Pulmonary artery endothelial cell (primary cell): ENCODE results near the gene GNAT1. TPM values are rescaled to one million over a fixed set of nuclear protein-coding genes. Genes with fewer than 3 reads are reported as not detected.

Source experiments
- DNase-seq: peaks from one replicate; pipeline ENCODE4 v3.0.0-alpha.2; 2011; ENCODE audit warnings: low read depth, low spot score
- total RNA-seq: library from RNA; depleted of rRNA; stranded (reverse); fragments of >200 nt; gene quantifications from 2 replicates; pipeline ENCODE4 v1.2.3, GENCODE V29; 2014

GNAT1 gene
- under 0.01 TPM in 1 of 2 replicates, not detected in the other for total RNA-seq

DNA sequence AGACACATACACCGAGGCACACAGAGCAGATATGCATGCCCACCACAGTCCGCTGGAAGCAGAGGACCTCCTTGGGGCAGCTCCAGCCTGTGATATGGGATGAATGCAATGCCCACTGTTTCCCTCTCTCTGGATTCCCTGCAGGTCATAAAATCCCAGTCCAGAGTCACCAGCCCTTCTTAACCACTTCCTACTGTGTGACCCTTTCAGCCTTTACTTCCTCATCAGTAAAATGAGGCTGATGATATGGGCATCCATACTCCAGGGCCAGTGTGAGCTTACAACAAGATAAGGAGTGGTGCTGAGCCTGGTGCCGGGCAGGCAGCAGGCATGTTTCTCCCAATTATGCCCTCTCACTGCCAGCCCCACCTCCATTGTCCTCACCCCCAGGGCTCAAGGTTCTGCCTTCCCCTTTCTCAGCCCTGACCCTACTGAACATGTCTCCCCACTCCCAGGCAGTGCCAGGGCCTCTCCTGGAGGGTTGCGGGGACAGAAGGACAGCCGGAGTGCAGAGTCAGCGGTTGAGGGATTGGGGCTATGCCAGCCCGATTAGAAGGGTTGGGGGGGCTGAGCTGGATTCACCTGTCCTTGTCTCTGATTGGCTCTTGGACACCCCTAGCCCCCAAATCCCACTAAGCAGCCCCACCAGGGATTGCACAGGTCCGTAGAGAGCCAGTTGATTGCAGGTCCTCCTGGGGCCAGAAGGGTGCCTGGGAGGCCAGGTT lies at the start of gene GNAT1:
GNAT1 (plus strand) TSS at position 675 of the 725 bp plus-strand sequence. CDS start 116 bp downstream, outside the sequence.
- no peak for DNase-seq

DNA sequence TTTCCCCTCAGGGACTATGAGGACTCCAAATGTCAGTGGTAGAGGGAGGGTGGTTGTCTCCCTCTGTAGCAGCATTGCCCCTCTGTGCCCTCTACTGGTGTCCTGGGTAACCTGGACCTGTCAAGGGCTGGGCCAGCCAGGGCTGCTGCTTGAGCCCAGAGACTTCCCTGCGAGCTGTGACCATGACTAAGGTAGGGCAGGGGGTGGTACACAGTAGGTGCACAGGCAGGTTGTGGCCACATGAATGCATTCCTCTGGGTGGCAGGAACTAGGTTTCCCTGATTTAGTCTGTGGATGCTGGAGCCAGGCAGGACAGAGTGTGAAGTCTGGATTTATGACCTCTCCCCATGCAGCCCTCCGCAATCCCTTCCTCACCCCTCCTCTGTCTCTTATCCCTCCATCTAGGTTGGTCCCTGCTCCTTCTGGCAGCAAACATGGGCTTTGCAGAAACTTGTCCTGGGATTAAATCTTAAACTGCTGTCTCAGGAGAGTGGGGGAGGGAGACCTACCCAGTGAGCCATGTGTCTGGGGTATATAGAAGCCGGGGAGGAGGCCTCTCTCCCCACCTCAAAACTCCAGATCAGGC lies 45.0 kb upstream of the GNAT1 start:
- DNase-seq, result no peak

DNA sequence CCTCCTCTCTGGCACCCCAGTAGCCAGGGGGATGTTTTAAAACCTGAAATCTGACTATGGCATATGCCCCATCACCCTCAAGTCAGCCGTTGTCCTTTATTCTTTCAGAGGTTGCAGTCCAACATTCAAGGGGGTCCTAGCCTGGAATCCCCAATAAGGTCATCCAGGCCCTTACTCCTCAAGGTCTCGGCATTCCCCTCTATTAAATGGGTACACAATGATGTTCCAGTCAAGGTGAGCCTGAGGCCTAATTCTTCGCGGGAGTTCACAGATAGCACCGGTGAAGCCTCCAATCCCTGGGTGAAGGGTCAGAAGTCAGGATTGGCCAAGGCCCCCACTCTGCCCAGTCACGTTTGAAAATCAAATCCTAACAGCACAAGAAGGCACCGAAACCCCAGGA lies 44.4 kb upstream of the GNAT1 start:
- no peak for DNase-seq

DNA sequence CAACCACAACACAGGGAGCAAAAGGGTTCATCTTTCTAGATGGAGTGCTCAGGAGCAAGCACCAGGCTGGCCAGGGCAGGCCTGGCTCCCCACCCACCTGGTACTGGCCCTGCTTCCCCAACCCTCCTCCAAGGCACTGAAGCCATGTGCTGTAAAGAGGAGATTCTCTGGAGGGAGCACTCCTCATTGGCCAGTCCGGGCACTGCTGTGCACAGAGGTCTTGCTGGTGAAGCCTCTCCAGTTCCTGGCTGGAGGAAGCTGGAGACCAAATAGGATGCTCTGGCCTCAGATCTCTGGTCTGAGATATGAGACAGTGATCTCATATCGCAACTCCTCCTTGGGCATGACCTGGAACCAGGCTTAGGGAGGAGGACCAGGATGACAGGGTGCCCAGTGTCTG lies 44.0 kb upstream of the GNAT1 start:
- DNase-seq, result no peak

DNA sequence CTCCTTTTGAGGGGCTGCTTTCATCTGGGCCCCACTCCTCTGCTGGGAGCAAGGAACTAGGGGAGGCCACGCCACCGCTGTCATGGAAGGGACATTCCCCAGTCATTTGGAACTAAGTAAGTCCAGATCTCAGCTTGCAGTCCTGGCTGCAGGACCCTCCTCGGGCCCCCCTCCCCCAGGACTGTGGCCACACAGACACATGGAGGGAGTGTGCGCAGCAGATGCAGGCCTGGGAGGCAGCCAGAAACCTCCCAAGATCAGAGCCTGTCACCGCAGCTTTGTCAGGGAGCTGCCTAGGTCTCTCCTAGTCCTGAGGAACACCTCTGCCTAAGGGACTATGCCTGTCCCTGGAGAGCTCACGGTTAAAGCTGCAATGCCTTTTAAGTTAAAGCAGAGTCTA lies 43.5 kb upstream of the GNAT1 start:
- DNase-seq, result no peak

DNA sequence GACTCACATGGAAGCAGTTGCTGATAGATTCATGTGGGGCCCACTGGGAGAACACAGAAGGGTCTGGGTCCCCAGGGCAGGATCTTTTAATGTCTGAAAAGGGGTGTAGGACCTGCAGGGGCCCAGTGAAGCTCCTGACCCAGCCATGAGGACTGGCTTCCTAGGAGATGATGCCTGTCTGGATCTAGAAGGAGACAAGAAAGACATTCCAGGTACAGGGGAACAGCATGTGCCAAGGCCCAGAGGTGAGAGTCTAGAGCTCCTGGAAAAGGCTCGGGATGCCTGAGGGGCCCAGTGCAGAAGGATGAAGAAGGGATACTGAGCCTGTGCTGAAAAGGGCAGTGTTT lies 41.0 kb upstream of the GNAT1 start:
- DNase-seq, result no peak

DNA sequence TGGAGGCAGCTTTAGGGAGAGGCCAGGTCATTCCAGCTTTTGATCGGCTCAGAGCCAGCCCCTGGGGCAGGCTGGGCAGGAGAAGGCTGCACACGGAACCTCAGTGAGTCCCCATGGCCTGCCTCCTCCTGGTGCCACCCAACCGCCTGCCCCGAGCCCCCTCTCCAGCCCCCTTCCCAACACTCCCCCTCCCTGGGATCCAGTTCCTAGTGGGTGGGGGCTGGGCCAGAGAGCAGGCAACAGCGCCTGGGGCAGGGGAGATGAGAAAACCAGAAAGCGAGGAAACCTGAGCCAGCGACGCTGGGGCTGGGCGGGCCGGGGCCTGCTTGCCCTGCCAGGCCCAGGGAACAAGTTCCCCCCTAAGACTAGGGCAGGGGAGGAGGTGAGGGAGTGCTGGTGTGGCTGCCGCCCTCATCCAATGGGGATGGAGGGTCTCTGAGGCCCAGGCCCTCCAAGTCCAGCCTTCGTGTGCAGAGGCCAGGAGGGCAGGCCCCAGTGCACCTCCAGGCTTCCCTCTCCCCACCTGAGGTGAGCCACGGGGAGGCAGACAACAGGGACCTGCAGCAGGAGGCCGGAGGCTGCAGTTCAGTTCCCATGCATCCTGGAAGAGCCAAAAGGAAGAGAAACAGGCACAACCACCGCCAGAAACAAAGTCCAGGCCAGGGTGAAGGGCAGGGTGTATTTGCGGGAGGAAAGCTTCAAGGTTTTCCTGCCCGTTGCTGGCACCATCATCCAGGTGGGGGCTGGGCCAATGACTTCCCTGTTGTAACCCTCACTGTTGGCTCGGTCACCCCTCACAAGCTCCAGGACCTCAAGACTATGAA lies 40.3 kb upstream of the GNAT1 start:
- DNase-seq, result no peak

DNA sequence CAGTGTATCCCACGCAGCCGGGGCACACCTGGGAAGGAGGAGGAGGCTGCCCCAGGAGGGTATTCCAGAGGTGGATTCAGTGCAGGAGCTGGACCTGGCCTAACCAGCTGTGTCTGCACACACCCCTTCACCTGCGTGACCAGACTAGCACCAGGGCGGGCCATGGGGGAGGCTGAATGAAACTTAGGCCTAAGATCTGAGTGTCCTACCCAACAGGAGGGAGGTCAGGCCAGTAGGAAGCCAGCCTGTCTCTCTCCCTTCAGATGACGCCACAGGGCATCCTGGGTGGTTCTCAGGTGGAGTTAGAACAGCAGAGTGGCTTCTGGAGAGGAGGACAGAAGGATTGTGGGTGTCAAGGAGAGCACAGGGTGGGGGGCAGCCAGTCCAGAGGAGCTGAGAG lies 39.7 kb upstream of the GNAT1 start:
- DNase-seq, result no peak

DNA sequence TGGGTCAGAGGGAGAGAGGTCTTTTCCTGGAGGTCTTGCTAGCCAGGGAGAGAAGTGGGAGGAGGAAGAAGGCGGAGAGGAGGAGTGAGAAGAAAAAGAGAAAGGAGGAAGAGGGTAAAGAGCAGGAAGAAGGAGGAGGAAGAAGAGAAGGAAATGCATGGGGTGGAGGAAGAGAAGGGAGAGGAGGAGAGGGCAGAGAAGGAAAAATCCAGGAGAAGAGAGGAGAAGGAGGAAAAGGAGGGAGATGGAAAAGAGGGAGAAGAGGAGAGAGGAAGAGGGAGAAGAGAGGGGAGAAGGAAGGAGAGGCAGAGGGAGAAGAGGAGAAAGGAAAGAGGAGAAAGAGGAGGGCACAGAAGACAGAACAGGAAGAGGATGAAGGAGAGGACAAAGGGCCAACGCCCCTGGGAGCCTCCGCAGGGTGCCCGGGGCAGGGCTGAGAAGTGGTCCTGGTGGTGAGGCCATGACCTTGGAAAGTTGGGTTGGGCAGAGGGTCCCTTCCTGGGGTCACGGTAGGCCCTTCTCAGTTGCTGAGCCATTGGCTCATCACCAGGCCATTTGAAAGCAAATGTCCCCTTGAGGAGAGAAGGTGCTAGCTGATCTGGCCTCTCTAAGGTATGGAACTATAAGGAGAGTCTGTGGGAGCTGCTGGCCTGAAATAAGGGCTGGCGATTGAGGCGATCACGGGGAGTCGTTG lies 37.5 kb upstream of the GNAT1 start:
- no peak for DNase-seq

DNA sequence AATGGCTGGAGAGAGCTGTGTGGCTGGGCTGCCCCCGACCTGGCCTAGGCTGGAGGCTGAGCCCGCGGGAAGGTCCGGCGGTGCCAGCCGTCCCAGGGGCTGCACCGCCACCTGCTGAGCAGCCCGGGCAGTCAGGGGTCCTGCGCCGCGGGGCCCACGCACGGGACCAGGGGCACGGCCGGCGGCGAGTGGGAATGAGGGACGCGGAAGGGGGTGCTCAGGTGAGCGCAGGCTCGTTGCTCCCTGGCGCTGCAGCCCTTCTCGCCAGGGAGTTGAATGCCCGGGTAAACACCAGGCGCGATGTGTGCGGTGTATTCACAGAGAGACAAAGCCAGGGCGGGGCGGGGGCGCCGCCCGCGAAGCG lies 37.0 kb upstream of the GNAT1 start:
- DNase-seq, result no peak

DNA sequence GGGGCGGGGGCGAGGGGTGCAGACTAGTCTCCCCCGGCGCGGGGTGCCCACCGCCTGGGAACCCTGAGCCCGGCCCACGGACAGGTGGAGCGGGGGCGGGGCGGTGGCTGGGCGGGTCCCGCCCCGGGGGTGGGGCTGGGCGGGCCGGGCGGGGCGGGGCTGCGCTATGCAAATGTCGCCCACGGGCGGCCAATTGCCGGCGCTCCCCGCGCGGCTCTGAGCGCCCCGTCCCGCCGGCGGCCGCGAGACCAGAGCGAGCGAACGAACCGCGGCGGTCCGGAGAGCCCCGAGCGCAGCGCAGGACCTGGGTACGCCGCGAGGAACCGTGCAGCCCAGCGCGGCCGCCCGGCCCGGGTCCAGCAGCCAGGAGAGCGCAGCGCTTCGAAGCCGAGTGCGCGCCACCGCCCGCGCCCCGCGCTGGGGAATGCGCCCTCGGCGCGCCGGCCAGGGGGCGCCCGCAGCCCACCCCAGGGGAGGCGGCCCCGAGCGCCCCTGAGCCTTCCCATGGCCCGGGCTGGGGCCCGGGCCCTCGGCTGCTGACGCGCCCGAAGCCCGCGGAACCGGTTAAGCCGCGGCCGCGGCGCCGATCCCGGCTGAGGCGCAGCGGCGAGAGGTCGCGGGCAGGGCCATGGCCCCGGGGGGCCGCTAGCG lies 36.4 kb upstream of the GNAT1 start, which contains the start of gene SEMA3F:
SEMA3F (plus strand) TSS at position 485 of the 651 bp plus-strand sequence. CDS start 4,299 bp downstream, outside the sequence.
- DNase-seq, result no peak

DNA sequence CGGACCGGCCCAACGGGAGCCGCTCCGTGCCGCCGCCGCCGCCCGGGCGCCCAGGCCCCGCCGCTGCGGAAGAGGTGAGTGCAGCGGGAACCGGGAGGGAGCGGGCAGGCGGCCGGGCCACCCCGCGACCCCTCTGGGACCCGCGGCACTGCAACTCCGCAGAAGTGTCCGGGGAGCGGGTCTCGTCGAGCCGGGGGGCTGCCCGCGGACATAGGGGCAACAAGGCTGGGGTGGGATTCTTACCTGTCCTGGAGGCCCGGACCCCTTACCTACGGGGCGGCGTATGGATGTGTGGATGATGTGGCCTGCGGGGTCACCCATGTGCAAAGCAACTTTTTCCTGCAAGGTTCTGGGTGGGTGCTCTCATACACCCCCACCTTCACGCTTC lies 35.9 kb upstream of the GNAT1 start:
- no peak for DNase-seq

DNA sequence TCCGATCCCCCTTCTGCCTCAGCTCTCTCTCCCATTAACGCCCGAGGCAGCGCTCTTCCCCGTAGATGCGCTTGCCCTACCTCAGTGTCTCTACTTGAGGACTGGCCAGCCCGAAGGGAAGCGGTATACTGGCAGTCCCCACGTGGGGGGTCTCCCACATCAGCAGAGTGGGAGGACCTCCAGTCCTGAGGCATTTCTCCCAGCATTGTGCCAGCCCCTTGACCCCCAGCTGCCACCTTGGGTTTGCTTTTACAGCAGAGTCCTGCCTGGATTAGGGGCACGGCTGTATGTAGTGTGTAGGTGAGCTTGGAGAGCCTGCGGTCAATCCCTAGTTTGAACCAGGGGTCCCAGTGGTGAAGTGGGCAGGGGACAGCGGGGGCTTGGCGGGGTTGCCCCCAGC lies 35.5 kb upstream of the GNAT1 start:
- DNase-seq, result no peak

DNA sequence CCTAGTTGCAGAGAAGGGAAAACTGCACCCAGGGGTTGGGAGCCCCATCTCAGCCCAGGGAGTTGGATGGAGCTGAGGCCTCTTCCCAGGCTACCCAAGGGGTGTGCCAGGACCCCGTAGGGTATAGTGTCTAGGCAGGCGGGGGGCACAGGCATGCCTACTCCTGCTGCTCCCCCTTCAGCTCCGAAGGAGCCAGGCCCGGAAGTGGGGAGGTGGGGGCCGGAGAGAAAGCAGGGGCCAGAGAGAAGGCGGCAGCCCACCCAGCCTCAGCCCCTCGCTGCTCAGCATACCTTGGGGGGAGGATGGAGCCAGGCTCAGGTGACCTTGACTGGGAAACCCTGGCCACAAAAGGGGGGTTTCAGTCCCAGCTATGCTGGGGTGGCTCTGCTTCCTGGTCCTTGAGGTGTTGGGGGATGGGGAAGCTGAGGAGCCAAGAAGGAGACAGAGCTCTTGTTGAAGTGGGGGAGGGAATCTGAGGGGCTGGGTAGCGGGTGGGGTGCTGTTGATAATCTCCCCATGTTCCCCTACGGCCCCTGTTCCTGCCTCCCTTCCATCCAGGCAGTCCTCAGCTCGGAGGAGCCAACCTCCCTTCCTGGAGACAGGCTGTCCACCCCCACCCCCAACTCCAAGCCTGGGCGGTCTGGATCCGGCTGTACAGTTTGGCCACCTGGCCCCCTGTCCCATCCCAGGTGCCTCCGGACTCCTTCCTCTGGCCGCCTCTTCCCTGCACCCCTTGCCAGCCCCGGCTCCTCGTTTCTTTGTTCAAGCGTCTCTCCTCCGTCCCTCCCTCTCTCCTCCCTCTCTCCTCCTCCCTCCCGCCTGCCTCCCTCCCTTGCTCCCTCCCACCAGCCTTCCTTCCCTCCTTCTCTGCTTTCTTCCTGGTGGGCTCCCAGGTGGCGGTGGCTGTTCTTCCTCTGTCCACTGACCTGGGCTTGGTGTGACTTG lies 34.6 kb upstream of the GNAT1 start:
- no peak for DNase-seq

DNA sequence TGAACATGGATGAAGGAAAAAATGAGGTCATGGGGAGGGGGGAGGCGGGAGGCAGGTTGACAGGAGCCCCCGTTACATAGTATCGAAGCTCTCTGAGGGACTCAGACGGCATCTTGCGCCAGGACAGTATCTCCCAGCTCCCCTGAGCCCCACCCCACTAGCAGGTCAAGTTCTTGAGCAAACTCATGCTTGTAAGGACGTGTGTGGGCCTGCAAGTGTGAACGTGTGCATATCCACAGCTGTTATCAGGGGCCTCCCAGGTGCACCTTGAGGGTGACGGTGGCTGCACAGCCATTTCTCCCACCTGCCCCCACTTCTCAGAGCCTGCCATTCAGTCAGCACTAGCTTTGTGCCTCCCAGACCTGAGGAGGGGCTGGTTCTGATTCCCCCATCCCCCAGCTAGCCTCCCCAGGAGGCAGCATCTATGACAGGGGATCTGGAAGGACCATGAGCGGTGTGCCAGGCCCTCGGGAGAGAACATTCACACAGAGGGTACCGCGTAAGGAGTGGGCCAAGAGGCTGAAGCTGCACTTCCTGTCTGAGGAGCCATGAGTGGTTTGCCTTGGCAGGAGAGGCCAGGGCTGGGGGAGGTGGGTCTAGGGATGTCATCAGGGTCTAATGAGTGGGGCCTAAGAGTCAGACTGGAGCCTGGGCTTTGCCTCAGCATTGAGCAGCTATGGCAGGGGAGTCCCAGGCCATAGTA lies 33.4 kb upstream of the GNAT1 start:
- DNase-seq, result no peak

DNA sequence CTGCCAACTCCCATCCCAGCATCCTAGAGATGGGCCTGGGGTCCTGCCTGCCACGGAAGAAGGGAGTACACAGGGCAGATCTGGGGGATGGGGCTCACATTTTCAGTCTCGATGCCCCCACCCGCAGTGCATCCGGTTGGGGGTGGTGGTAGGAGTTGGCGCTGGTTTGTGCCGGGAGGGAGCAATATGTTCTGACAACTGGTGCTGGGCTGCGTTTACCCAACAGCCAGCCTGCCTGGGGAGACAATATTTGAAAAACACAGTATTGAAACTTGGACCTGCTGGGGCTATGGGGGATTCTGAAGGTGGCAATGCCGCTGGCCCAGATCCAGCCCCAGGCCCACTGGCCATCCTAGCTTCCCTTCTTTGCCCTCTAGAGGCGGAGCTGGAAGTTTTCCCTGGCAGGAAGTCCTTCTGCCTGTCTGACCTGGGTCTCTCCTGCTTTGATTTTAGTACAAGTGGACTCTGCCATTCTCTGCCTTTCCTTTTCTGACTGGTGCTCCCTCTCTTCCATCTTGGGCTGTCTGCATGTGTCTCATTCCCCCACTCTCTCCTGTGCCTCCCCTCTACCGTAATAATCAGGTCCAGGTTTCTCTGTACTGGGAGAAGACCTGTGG lies 32.8 kb upstream of the GNAT1 start:
- no peak for DNase-seq

DNA sequence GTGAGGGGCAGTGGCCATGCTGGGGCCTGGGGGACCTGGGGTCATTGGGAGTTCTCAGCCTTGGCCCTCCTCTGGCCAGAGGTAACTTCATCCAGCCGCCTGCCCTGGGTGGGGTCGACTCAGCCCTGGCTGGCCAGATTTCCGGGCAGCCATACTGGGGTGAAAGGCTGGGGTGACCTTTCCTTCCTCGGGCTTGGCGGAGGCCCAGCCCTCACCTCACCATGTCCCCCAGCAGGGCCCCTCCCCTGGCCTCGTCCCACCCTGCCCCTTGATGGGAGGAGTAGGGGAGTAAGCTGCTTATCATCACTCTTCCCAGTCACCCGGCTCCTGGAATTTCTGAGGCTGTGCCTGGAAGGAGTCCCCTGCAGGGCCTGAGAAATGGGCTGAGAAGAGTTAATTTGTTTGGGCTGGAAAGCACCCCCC lies 30.8 kb upstream of the GNAT1 start:
- DNase-seq, result no peak

DNA sequence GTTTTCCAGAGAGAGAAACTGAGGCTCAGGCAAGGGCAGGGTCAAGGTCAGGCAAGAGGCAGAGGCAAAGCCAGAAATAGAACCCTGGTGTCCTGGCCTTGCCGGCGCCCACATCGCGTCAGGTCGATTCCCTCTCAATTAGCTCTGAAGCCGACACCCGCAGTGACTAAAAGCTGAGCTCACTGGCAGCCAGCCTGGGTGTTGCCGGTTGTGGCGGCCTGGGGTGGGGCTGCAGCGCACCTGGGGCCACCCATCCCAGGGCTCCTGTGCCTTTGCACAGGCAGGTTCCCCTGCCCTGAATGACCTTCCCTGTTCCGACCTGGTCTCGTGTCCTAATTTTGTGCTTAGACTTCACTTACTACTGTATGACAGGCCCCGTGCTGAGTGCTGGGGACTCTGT lies 30.1 kb upstream of the GNAT1 start:
- no peak for DNase-seq
